ENCODE data around the gene GBX2. TPM values are rescaled to one million over a fixed set of nuclear protein-coding genes. Genes with fewer than 3 reads are reported as not detected.

Gene GBX2
- total RNA-seq, 4 donors from 2014 or later = not detected

GRCh38 chr2:236177604-236177966 lies 9.4 kb upstream of the GBX2 start:
- H3K27ac ChIP-seq = no peak overlapping the region
- intact Hi-C loops (cut with DNase I; ENCODE audit: low total_unique reads) (loop anchor here (5.0 kb wide), 1 partner anchor 60 kb away; no protein-coding TSS in a partner anchor), in situ Hi-C loops (cut with MboI; ENCODE audit: low sequenced_read_pairs in 4 of 4) (no loop called here)
- H3K9me3 ChIP-seq = no peaks in the 10 kb centered on the region
- peaks cover 91 to 94% (median 93%) of the 10 kb centered on the region in 3 donors for H3K27me3 ChIP-seq
- TF ChIP-seq CTCF (IDR thresholded peaks at IDR 0.05 in 4 of 5, conservative IDR thresholded peaks at IDR 0.05 in 1 of 5) (no peak), POLR2A (IDR thresholded peaks at IDR 0.05) (no peak)
- H3K36me3 ChIP-seq = no peaks in the 10 kb centered on the region
- ATAC-seq = peak; percentile 68
- peak overlapping the region; percentile 33 to 46 (median 42) for H3K4me3 ChIP-seq
- DNase-seq = peak; percentile 20 to 55
- peaks cover 18 to 19% of the 10 kb centered on the region in 2 donors for H3K4me1 ChIP-seq

- in situ Hi-C loops (cut with MboI; ENCODE audit: low sequenced_read_pairs in 4 of 4) = no loop called here
- Histone ChIP-seq H3K4me3 (no peak overlapping the region), H3K9me3 (no peaks in the 10 kb centered on the region), H3K27me3 (peaks cover 96 to 98% (median 97%) of the 10 kb centered on the region in 3 donors), H3K27ac (no peak overlapping the region), H3K4me1 (peaks cover 23 to 24% of the 10 kb centered on the region in 2 donors), H3K36me3 (no peaks in the 10 kb centered on the region)
- ATAC-seq (no peak), DNase-seq (no peak)
- intact Hi-C loops (cut with DNase I; ENCODE audit: low total_unique reads) = loop anchor here (5.0 kb wide), 1 partner anchor 60 kb away; no protein-coding TSS in a partner anchor
- TF ChIP-seq CTCF (IDR thresholded peaks at IDR 0.05 in 4 of 5, conservative IDR thresholded peaks at IDR 0.05 in 1 of 5) (no peak), POLR2A (IDR thresholded peaks at IDR 0.05) (no peak)
These were observed 8.8 kb upstream of the GBX2 start for GRCh38 chr2:236176951-236177350.

DNA sequence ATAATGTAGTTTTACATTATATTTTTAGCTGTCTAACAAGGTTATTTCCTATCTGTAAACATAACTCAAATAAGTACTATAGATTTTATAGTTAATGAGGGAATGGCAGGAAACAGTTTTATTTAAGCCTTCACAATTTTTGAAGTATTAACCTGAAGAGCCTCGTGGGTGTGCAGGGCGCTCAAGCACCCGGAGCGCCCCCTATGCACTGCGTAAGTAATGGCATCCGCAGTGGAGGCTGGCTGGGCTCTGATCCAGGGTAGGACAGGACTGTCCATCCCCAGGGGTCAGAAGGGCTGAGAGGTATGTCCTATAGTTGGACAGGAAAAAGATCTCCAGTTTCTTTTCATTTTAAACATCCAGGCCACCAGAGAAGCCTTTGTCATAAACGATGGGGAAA lies 8.2 kb upstream of the GBX2 start:
- no peaks in the 10 kb centered on the region for H3K9me3 ChIP-seq
- TF ChIP-seq CTCF (IDR thresholded peaks at IDR 0.05 in 4 of 5, conservative IDR thresholded peaks at IDR 0.05 in 1 of 5) (no peak), POLR2A (IDR thresholded peaks at IDR 0.05) (no peak)
- peaks cover 25 to 28% of the 10 kb centered on the region in 2 donors for H3K4me1 ChIP-seq
- DNase-seq (no peak), ATAC-seq (no peak)
- no peaks in the 10 kb centered on the region for H3K36me3 ChIP-seq
- H3K27me3 ChIP-seq = peaks cover 96 to 98% (median 98%) of the 10 kb centered on the region in 3 donors
- in situ Hi-C loops (cut with MboI; ENCODE audit: low sequenced_read_pairs in 4 of 4) (no loop called here), intact Hi-C loops (cut with DNase I; ENCODE audit: low total_unique reads) (loop anchor here (5.0 kb wide), 1 partner anchor 61 kb away; no protein-coding TSS in a partner anchor)
- H3K27ac ChIP-seq = no peak overlapping the region
- no peak overlapping the region for H3K4me3 ChIP-seq

DNA sequence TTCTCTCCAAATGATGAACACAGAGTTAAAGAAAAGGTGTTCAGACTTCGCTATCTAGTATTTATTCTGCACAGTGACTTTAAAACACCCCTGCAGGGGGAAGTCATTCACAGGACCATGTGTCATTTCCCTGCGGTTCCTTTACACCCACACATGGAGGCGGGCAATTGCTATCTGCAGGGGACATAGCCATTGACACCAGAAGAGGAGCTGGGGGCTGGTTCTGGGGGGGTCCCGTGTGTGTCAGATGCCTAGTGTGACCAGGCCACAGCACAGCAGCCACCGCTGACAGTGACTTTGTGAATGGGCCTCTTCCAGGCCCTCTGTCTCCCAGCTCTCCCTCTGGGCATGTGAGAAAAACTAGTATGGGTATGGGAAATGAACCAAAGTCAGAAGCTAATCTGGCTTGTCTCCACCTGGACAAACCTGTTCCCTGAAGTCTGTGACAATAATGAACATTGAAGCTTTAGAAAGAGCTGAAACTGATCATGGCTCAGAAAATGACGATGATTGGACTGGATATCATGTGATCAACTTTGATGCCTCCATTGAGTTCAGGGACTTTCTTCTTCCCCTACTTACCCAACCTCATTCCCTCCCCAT lies 7.5 kb upstream of the GBX2 start:
- DNase-seq (no peak), ATAC-seq (no peak)
- no peaks in the 10 kb centered on the region for H3K9me3 ChIP-seq
- H3K27ac ChIP-seq = no peak overlapping the region
- intact Hi-C loops (cut with DNase I; ENCODE audit: low total_unique reads) = loop anchor here (5.0 kb wide), 1 partner anchor 62 kb away; no protein-coding TSS in a partner anchor
- H3K36me3 ChIP-seq = no peaks in the 10 kb centered on the region
- peaks cover 25 to 29% of the 10 kb centered on the region in 2 donors for H3K4me1 ChIP-seq
- H3K27me3 ChIP-seq = peaks cover 96 to 99% (median 98%) of the 10 kb centered on the region in 3 donors
- no peak for TF ChIP-seq POLR2A (IDR thresholded peaks at IDR 0.05)
- TF ChIP-seq CTCF (IDR thresholded peaks at IDR 0.05 in 4 of 5, conservative IDR thresholded peaks at IDR 0.05 in 1 of 5) = no peak
- in situ Hi-C loops (cut with MboI; ENCODE audit: low sequenced_read_pairs in 4 of 4) = no loop called here
- no peak overlapping the region for H3K4me3 ChIP-seq

Measured in gastrocnemius medialis (tissue), 4 donors.